GM03348 (cell line): Measurements from ENCODE around the gene BSCL2.
A peak's percentile ranks its signal among the peaks of the same experiment; 100 is the strongest.
"Not testable (repeated sequence)": the region's sequence is repeated elsewhere in the genome, so short reads cannot be mapped to it uniquely, and the experiment has no call there.

Experiments
- DNase-seq: peaks from one replicate; pipeline ENCODE4 v3.0.0; 2012; ENCODE audit warnings: low spot score

The BSCL2 gene

DNA sequence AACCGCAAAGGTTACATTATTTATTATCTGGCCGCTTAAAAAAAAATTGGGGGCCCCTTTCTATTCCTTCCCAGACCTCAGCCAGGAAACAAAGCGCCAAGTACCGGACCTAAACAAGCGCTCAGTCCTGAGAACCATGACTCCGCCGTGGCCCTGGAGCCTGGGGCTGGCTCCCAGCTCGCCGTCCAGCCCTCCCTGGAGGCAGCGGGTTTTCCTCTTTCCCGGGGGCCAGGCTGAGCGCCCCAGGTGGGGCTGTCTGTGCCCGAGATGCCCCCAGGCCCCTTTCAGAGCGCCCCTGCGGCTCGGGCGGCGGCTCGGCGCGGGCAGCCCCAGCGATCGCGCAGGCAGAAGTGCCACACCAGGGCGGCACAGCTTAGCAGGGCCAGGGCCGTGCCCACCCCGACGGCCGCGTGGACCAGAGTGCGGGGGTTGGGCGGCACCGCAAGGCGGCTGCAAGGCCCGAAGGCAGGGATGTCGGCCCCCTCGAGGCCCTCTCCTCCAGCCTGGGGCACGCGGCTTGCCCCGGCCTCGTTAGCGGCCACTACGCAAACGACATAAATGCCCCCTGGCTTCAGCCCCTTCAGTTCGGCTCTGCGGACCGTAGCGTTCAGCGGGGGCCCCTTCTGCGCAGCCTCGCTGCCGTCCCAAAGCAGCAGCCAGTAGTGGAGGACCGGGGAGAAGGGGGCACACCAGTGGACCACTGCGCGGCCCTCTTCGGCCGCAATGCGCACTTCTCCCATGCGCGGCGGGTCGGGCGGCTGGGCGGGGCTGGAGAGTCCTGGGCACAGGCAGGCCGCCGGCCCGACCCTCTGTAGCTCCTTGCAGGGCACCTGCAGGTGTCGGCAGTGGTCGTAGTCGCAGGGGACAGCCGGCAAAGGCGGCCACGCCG lies 19.5 kb downstream of the BSCL2 start:
- peak; percentile 21 for DNase-seq

DNA sequence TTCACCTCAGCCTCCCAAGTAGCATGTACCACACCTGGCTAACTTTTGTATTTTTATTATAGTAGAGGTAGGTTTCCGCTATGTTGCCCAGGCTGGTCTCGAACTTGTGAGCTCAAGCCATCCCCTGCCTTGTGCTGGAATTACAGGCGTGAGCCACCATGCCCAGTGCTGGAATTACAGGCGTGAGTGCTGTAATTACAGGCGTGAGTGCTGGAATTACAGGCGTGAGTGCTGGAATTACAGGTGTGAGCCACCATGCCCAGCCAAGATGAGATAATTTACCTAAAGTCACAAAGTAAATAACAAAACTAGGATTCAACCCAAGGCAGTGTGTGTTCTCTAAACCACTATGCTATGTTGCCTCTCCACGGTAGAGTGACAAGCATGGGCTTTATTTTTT lies 24.7 kb downstream of the BSCL2 start:
- DNase-seq: no peak

DNA sequence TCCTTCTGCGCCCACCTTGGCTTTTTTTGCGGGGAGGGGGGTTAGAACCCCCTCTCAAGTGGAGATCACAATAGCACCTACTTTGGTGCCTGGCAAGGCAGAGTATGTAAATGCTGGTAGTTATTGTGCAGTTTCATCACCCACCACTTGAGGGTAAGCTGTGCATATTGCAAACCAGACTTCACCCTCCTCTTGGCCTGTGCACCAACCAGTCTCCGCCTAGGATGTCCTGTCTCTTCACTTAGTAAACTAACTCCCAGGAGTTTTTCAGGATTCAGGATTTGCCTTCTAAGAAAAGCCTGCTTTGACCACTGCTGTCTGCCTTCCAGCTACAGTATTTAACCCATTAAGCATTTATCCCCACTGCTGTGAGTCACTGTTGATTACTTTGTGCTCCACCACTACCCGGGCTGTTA lies 26.4 kb downstream of the BSCL2 start:
- peak; percentile 82 for DNase-seq

GRCh38 chr11:62678770-62679696 lies 28.2 kb downstream of the BSCL2 start, which contains the start of gene UBXN1:
TSS of gene UBXN1 (minus strand) at chr11:62679073. CDS start at chr11:62678923, 150 bp downstream.
- peak; percentile 92 for DNase-seq

DNA sequence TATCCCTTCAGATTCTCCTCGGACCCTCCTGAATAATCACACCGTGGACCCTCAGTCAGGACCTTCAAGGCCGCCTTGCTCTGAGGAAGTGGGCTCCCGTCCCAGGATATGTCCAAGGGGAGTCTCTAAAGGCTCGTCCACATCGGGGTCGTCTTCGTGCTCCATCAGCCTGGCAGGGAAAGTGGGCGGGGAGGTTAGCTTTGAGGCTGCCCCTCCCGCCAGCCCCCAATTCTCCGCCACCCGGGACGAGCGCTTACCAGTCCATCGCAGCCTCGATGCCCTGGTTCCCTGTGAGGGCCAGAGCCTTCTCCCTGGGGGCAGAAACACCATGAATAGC lies 28.8 kb downstream of the BSCL2 start:
- no peak for DNase-seq

DNA sequence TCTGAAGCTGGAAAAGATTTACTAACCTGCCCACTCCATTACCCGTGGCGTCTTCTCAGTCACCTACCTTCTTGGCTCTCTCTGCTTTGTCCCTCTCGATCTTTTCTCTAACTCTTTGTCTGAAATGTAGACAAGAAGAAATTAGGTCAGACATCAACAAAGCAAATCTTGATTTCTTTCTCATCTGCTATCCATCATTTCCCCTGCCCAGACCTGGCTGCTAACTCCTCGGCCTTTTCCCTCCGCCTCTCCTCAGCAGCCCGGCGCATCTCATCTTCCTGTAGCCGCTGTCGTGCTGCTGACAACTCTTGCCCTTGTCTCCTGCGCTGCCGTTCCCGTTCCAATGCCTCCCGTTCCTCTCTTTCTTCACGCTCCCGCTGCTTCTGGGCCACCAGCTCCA lies 29.5 kb downstream of the BSCL2 start:
- DNase-seq: no peak

- DNase-seq: no peak
Measured at GRCh38 chr11:62677156-62677555, 30.1 kb downstream of the BSCL2 start.

- DNase-seq: no peak
Measured at GRCh38 chr11:62676698-62677097, 30.5 kb downstream of the BSCL2 start.

DNA sequence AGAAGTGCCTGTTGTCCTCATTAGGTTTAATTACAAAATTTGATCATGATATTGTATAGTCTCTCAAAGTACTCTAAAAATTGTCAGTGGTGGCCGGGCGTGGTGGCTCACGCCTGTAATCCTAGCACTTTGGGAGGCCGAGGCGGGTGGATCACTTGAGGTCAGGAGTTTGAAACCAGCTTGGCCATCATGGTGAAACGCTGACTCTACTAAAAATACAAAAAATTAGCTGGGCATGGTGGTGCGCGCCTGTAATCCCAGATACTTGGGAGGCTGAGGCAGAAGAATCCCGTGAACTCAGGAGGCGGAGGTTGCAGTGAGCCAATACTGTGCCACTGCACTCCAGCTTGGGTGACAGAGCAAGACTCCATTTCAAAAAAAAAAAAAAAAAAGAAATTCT lies 31.8 kb downstream of the BSCL2 start:
- not testable (repeated sequence) for DNase-seq

- DNase-seq: no peak
Measured at GRCh38 chr11:62673196-62673525, 34.1 kb downstream of the BSCL2 start.

DNA sequence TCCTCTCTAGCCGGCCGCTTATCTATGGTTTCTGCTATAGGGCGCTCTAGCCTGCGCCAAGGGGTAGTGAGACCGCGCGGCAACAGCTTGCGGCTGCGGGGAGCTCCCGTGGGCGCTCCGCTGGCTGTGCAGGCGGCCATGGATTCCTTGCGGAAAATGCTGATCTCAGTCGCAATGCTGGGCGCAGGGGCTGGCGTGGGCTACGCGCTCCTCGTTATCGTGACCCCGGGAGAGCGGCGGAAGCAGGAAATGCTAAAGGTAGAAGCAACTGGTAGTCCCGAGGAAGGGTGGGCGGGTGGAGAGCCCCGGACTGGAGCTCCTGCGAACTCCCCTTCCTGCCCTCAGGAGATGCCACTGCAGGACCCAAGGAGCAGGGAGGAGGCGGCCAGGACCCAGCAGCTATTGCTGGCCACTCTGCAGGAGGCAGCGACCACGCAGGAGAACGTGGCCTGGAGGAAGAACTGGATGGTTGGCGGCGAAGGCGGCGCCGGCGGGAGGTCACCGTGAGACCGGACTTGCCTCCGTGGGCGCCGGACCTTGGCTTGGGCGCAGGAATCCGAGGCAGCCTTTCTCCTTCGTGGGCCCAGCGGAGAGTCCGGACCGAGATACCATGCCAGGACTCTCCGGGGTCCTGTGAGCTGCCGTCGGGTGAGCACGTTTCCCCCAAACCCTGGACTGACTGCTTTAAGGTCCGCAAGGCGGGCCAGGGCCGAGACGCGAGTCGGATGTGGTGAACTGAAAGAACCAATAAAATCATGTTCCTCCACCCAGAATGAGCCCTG lies 35.4 kb downstream of the BSCL2 start, which contains the start of the genes LBHD1 and UQCC3:
Gene LBHD1 (minus strand): TSS at position 660 of the 782 bp plus-strand sequence. CDS start 2,236 bp downstream, outside the sequence.
Gene UQCC3 (plus strand): TSS at position 66 of the 782 bp plus-strand sequence. CDS start 73 bp downstream, at position 139.
- peak; percentile 75 for DNase-seq

DNA sequence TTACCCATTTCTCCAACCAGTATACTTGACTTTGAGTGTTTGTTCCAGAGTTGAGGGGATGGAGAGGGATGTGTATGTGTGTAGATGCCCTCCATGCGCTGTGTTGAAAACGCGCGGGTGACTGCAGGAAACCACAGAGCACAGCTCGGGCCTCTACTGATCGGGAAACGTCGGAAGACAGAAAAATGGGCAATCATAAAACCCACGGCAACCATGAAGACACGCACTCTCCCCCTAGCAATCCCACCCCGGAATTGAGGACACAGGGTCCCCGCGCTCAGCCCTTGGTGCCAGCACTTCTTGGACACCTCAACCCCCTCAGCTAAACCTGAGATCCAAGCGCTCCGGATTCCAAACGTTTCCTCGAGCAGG lies 36.0 kb downstream of the BSCL2 start:
- no peak for DNase-seq

GRCh38 chr11:62669420-62670161 lies 37.6 kb downstream of the BSCL2 start:
- DNase-seq: no peak

DNA sequence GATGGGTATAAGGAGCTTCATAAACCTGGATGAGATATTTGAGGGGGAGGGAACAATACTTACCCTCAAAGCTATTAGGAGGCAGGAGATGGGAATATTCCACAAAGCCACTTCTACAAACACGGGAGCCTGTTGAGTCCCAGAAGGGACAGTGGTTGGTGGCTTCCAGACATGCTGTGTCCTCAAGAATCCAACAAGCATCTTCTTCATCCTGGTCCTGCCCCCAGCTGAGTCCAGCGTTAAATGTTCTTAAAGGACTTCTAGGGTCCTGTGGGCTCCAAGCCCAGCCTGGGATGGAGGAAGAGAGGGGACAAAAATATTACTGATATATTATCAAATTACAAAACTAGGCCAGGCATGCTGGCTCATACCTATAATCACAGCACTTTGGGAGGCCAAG lies 39.8 kb downstream of the BSCL2 start:
- DNase-seq: no peak

DNA sequence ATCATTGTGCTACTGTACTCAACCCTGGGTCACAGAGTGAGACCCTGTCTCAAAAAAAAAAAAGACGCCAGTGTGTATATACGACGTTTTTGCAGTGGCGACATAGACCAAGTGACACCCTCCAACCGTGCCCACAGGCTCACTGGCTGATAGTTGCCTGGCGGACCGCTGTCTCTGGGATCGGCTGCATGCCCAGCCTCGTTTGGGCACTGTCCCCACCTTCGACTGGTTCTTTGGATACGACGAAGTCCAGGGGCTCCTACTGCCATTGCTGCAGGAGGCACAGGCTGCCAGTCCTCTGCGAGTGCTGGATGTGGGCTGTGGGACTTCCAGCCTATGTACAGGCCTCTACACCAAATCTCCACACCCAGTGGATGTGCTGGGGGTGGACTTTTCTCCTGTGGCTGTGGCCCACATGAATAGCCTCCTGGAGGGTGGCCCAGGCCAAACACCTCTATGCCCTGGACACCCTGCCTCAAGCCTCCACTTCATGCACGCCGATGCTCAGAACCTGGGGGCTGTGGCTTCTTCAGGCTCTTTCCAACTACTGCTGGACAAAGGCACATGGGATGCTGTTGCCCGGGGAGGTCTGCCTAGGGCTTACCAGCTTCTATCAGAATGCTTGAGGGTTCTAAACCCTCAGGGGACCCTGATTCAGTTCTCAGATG lies 40.8 kb downstream of the BSCL2 start:
- DNase-seq: no peak

- peak; percentile 63 for DNase-seq
Measured at GRCh38 chr11:62665599-62666258, 41.5 kb downstream of the BSCL2 start.

GRCh38 chr11:62665075-62665598 lies 42.1 kb downstream of the BSCL2 start, which contains the start of the genes C11orf98 and CSKMT:
TSS of gene C11orf98 (minus strand) at chr11:62665210. CDS start at chr11:62665169, 41 bp downstream.
TSS of gene CSKMT (plus strand) at chr11:62665312. CDS start at chr11:62665880, 568 bp downstream.
- peak; percentile 97 for DNase-seq

- peak; percentile 51 for DNase-seq
Measured at GRCh38 chr11:62664405-62665074, 42.7 kb downstream of the BSCL2 start.
